Neural progenitor cell (in vitro differentiated cells): ENCODE measurements around the gene PEX7.

Experiments
- CTCF ChIP-seq: fragments of 200-600 bp; sonication (generic); IDR thresholded peaks from 2 replicates; pipeline ENCODE4 v1.5.1; 2017; ENCODE audit warnings: antibody characterized with exemption, mild to moderate bottlenecking
- EZH2 ChIP-seq: fragments of 200-600 bp; sonication (generic); IDR thresholded peaks from 2 replicates; pipeline ENCODE4 v1.6.1; 2017; ENCODE audit warnings: antibody characterized with exemption, mild to moderate bottlenecking, moderate library complexity
- EZH2phosphoT487 ChIP-seq: fragments of 200-600 bp; sonication (generic); IDR thresholded peaks from 2 replicates; pipeline ENCODE4 v1.6.1; 2017; ENCODE audit warnings: antibody characterized with exemption

GRCh38 chr6:136950436-136951126 is 128.2 kb downstream of the PEX7 start:
- no peak for TF ChIP-seq EZH2
- no peak for TF ChIP-seq CTCF
- TF ChIP-seq EZH2phosphoT487: no peak
